Astrocyte (in vitro differentiated cells and primary cell): ENCODE data around the gene TXLNG. TPM values are rescaled to one million over a fixed set of nuclear protein-coding genes. Genes with fewer than 3 reads are reported as not detected.

ENCODE experiments used
- DNase-seq: peaks from one replicate; pipeline ENCODE4 v3.0.0-alpha.2; 2010; ENCODE audit warnings: low read depth
- FAIRE-seq: peaks from 2 replicates; lab custom pipeline; 2011; peaks lifted over from hg19 to GRCh38; lab: Jason Lieb, UNC
- H2AFZ ChIP-seq: 2 replicates; pipeline ENCODE4 v1.6.0; 2012; ENCODE audit warnings: low read depth, low read length, inconsistent platforms
- H3K27ac ChIP-seq: 2 replicates; pipeline ENCODE4 v1.5.1; 2011; ENCODE audit warnings: low read depth, low read length, inconsistent platforms
- H3K27me3 ChIP-seq: 2 replicates; pipeline ENCODE4 v1.6.0; 2011; ENCODE audit warnings: low read length, inconsistent platforms; ENCODE audit not compliant: insufficient read depth
- H3K36me3 ChIP-seq: 2 replicates; pipeline ENCODE4 v1.5.1; 2011; ENCODE audit warnings: low read length, inconsistent platforms; ENCODE audit not compliant: insufficient read depth
- H3K4me1 ChIP-seq: 2 replicates; pipeline ENCODE4 v1.5.1; 2011; ENCODE audit warnings: low read length, inconsistent platforms; ENCODE audit not compliant: insufficient read depth
- H3K4me2 ChIP-seq: 2 replicates; pipeline ENCODE4 v1.6.0; 2012; ENCODE audit warnings: low read length, inconsistent platforms
- H3K4me3 ChIP-seq: 2 replicates; pipeline ENCODE4 v1.5.1; 2011; ENCODE audit warnings: low read depth, mild to moderate bottlenecking, low read length, inconsistent platforms; ENCODE audit not compliant: insufficient read depth
- H3K79me2 ChIP-seq: 2 replicates; pipeline ENCODE4 v1.6.0; 2012; ENCODE audit warnings: mild to moderate bottlenecking, low read length, inconsistent platforms; ENCODE audit not compliant: insufficient read depth
- H3K9ac ChIP-seq: 2 replicates; pipeline ENCODE4 v1.6.0; 2012; ENCODE audit warnings: mild to moderate bottlenecking, low read length, inconsistent platforms
- H3K9me3 ChIP-seq: 2 replicates; pipeline ENCODE4 v1.5.1; 2012; ENCODE audit warnings: low read depth, mild to moderate bottlenecking, low read length, inconsistent platforms; ENCODE audit not compliant: insufficient read depth
- H4K20me1 ChIP-seq: 2 replicates; pipeline ENCODE4 v1.6.0; 2012; ENCODE audit warnings: low read length, inconsistent platforms; ENCODE audit not compliant: insufficient read depth
- H3K27ac Mint-ChIP-seq: one replicate; pipeline ENCODE4 v1.8.0; 2021; ENCODE audit warnings: mild to moderate bottlenecking, mixed read lengths; ENCODE audit not compliant: unreplicated experiment
- H3K27me3 Mint-ChIP-seq: one replicate; pipeline ENCODE4 v1.8.0; 2021; ENCODE audit warnings: low read depth, mixed read lengths; ENCODE audit not compliant: unreplicated experiment
- H3K36me3 Mint-ChIP-seq: one replicate; pipeline ENCODE4 v1.8.0; 2021; ENCODE audit warnings: low read depth, mixed read lengths; ENCODE audit not compliant: unreplicated experiment
- H3K4me1 Mint-ChIP-seq: one replicate; pipeline ENCODE4 v1.8.0; 2021; ENCODE audit warnings: low read depth, mixed read lengths; ENCODE audit not compliant: unreplicated experiment
- H3K4me3 Mint-ChIP-seq: one replicate; pipeline ENCODE4 v1.8.0; 2021; ENCODE audit warnings: mild to moderate bottlenecking, moderate library complexity, mixed read lengths; ENCODE audit not compliant: unreplicated experiment
- H3K9me3 Mint-ChIP-seq: one replicate; pipeline ENCODE4 v1.8.0; 2021; ENCODE audit warnings: mild to moderate bottlenecking, mixed read lengths; ENCODE audit not compliant: unreplicated experiment
- CTCF ChIP-seq: IDR thresholded peaks from 2 replicates; pipeline ENCODE4 v1.5.1; 2011; ENCODE audit warnings: low read depth, mild to moderate bottlenecking, inconsistent platforms, low read length, moderate library complexity; ENCODE audit not compliant: insufficient read depth
- EZH2 ChIP-seq: IDR thresholded peaks from 2 replicates; pipeline ENCODE4 v1.6.1; 2012; ENCODE audit warnings: mild to moderate bottlenecking, low read length, inconsistent platforms; ENCODE audit not compliant: insufficient read depth
- total RNA-seq: library from RNA; stranded (reverse); gene quantifications from 2 replicates; pipeline ENCODE4 v1.2.1, GENCODE V29; 2021

TXLNG gene
- total RNA-seq, 1 donor from 2014 or later: 9.8 TPM

- Histone ChIP-seq H3K79me2 (no peaks in the 10 kb centered on the region), H2AFZ (no peak overlapping the region), H3K4me1 (peaks cover 9% of the 10 kb centered on the region), H3K4me2 (peak overlapping the region; percentile 64), H3K9ac (peak overlapping the region; percentile 46), H3K4me3 (no peak overlapping the region), H3K36me3 (peaks cover 11% of the 10 kb centered on the region), H4K20me1 (peaks cover 5% of the 10 kb centered on the region), H3K27me3 (no peaks in the 10 kb centered on the region), H3K9me3 (no peaks in the 10 kb centered on the region), H3K27ac (peak overlapping the region; percentile 61)
- TF ChIP-seq EZH2: no peak
- peak; percentile 49 for TF ChIP-seq CTCF
- peak; percentile 87 for DNase-seq
- peaks cover 6% of the 10 kb centered on the region for H3K36me3 Mint-ChIP-seq
- no peaks in the 10 kb centered on the region for H3K27me3 Mint-ChIP-seq
- FAIRE-seq: peak; percentile 100
- no peaks in the 10 kb centered on the region for H3K9me3 Mint-ChIP-seq
- peak overlapping the region; percentile 91 for H3K27ac Mint-ChIP-seq
- no peak overlapping the region for H3K4me3 Mint-ChIP-seq
- H3K4me1 Mint-ChIP-seq: peaks cover 9% of the 10 kb centered on the region
Measured at GRCh38 chrX:16743604-16744325, 42.5 kb upstream of the TXLNG start.

GRCh38 chrX:16745102-16745501 is 41.2 kb upstream of the TXLNG start:
- FAIRE-seq: peak; percentile 56
- Mint-ChIP-seq H3K27ac (no peak overlapping the region), H3K9me3 (no peaks in the 10 kb centered on the region), H3K36me3 (peaks cover 4% of the 10 kb centered on the region), H3K4me3 (no peak overlapping the region), H3K27me3 (no peaks in the 10 kb centered on the region), H3K4me1 (peaks cover 9% of the 10 kb centered on the region)
- Histone ChIP-seq H3K9ac (no peak overlapping the region), H3K9me3 (no peaks in the 10 kb centered on the region), H3K4me2 (no peak overlapping the region), H3K36me3 (peaks cover 11% of the 10 kb centered on the region), H2AFZ (no peak overlapping the region), H3K79me2 (no peaks in the 10 kb centered on the region), H3K27me3 (no peaks in the 10 kb centered on the region), H3K4me1 (peaks cover 9% of the 10 kb centered on the region), H3K27ac (no peak overlapping the region), H3K4me3 (no peak overlapping the region), H4K20me1 (peaks cover 5% of the 10 kb centered on the region)
- TF ChIP-seq EZH2 (no peak), CTCF (no peak)
- no peak for DNase-seq

- Mint-ChIP-seq H3K4me3 (no peak overlapping the region), H3K9me3 (no peaks in the 10 kb centered on the region), H3K27me3 (no peaks in the 10 kb centered on the region), H3K4me1 (peaks cover 9% of the 10 kb centered on the region), H3K27ac (no peak overlapping the region), H3K36me3 (peaks cover 4% of the 10 kb centered on the region)
- no peak overlapping the region for H3K27ac ChIP-seq
- H3K4me1 ChIP-seq: peaks cover 9% of the 10 kb centered on the region
- DNase-seq (no peak), FAIRE-seq (no peak)
- H3K36me3 ChIP-seq: peaks cover 11% of the 10 kb centered on the region
- TF ChIP-seq EZH2 (no peak), CTCF (no peak)
- no peaks in the 10 kb centered on the region for H3K27me3 ChIP-seq
- H3K9ac ChIP-seq: no peak overlapping the region
- H3K4me2 ChIP-seq: no peak overlapping the region
- H3K79me2 ChIP-seq: no peaks in the 10 kb centered on the region
- H4K20me1 ChIP-seq: peaks cover 5% of the 10 kb centered on the region
- no peak overlapping the region for H3K4me3 ChIP-seq
- H2AFZ ChIP-seq: no peak overlapping the region
- H3K9me3 ChIP-seq: no peaks in the 10 kb centered on the region
Measured at GRCh38 chrX:16745659-16746058, 40.6 kb upstream of the TXLNG start.
